VCaP (cell line): ENCODE results near the gene ALDH1A1.
A peak's percentile ranks its signal among the peaks of the same experiment; 100 is the strongest.
"Not testable (repeated sequence)": the region's sequence is repeated elsewhere in the genome, so short reads cannot be mapped to it uniquely, and the experiment has no call there.

Source experiments
- H3K27ac ChIP-seq: fragments of 450-650 bp; 2 replicates; pipeline ENCODE4 v1.5.1; 2017
- TF ChIP-seq, protein P1 (sequence below): fragments of 450-650 bp; conservative IDR thresholded peaks from 2 replicates; pipeline ENCODE4 v1.5.1; 2017; ENCODE audit warnings: mild to moderate bottlenecking, moderate library complexity

ALDH1A1 gene

DNA sequence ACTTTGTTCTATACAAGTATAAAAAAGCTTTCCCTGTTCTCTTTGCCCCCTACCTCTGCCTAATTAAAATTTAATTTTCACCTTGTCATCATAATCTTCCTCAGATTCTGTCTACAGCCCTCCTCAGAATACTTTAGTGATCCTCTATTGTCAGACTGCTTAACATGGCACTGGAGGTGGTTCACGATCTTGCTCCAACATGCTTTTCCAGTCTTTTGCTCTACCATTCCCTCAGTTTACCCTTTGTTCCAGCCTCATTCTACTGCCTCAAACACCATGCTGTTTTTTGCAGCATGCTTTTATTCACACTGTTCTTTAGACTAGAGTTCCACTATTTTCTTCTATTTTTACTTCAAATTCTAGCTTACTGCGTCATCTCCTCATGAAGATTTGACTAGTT, 10.4 kb downstream of the ALDH1A1 start:
- TF ChIP-seq, protein P1, sequence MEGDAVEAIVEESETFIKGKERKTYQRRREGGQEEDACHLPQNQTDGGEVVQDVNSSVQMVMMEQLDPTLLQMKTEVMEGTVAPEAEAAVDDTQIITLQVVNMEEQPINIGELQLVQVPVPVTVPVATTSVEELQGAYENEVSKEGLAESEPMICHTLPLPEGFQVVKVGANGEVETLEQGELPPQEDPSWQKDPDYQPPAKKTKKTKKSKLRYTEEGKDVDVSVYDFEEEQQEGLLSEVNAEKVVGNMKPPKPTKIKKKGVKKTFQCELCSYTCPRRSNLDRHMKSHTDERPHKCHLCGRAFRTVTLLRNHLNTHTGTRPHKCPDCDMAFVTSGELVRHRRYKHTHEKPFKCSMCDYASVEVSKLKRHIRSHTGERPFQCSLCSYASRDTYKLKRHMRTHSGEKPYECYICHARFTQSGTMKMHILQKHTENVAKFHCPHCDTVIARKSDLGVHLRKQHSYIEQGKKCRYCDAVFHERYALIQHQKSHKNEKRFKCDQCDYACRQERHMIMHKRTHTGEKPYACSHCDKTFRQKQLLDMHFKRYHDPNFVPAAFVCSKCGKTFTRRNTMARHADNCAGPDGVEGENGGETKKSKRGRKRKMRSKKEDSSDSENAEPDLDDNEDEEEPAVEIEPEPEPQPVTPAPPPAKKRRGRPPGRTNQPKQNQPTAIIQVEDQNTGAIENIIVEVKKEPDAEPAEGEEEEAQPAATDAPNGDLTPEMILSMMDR, result no peak
- H3K27ac ChIP-seq, result no peak overlapping the region

DNA sequence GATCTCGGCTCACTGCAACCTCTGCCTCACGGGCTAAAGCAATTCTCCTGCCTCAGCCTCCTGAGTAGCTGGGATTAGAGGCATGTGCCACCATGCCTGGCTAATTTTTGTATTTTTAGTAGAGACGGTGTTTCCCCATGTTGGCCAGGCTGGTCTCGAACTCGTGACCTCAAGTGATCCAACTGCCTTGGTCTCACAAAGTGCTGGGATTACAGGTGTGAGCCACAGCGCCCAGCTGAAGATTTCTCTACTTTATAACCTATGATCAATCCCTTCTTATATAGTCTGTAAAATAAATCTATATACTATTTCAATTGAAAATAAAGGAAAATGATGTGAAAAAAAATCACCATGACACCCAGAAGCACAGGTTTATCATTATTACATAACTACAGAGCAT, 13.3 kb downstream of the ALDH1A1 start:
- H3K27ac ChIP-seq, result not testable (repeated sequence)

DNA sequence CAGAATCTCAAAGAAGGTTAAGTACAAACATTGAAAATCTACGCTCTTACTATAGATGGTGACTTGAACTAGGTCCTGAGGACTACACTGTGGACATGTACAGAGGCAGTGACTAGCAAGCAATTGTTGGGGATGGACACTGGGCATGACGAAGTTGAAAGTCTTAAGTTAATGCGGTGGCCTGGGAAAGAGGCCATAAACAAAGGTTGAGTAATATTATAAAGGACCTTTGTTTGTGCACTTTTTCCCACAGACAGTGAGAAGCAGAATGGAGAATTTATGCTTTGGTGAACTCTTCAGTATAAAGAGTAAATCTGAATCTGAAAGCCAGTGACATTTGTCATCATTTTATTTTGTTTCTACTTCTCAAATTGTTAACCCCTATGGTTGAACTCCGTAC, 15.3 kb downstream of the ALDH1A1 start:
- H3K27ac ChIP-seq, result no peak overlapping the region
- TF ChIP-seq, protein P1, result no peak

DNA sequence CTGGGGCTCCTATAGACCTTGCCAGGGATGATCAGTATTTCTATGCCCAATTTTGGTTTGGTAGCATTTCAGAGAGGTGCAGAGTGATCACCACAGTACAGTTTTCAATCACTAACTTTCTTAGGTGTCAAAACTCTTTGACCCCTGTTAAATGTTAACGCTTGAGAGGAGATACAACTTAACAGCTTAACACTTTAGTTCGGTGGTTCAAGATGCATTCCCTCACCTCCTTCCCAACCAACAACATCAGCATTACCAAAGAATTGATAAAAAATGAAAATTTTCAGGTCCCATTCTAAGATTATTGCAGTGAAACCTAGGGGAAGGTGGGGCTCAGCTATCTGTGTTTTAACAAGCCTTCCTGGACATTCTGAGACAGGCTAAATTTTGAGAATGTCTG, 16.2 kb downstream of the ALDH1A1 start:
- TF ChIP-seq, protein P1, result no peak
- no peak overlapping the region for H3K27ac ChIP-seq

DNA sequence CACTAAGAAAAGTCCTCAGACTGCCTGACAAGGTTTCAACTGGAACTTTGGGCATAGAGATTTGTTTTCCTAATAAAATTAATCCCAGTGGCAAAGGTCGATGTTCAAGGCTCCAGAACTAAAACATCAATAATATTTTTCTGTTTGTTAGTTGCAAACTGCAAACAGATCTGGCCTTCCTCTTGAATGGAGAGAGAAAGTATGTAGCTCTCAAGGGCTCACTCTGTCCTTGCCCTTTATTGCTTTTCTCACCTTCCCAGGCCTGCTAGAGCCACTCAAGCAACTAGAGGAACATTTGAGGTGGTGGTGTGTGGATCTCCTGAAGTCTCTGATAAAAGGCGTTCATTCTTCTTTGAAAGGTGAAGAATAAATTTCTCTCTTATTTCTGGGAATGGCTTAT, 16.6 kb downstream of the ALDH1A1 start:
- TF ChIP-seq, protein P1, result no peak
- H3K27ac ChIP-seq, result no peak overlapping the region; the same call in 1 of the 2 replicates

DNA sequence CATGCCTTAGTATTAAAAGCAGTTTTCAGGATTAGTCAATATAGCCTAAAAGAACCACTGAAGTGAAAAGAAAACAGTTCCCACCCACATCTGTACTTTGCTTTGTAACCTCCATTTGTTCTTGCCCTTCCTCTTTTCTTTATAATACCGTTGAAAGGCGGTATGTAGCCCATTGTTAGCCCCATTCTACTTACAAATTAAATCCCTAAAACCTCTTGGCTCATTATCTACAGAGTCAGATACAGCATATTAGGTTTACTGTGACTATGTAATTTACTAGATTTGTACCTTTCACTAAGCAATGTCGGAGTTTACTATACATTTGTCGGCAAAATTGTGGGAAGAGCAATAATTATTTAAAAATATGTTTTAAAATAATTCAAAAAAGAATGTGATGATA, 17.3 kb downstream of the ALDH1A1 start:
- TF ChIP-seq, protein P1, result no peak
- peak overlapping the region; percentile 56; the same call in 1 of the 2 replicates for H3K27ac ChIP-seq

DNA sequence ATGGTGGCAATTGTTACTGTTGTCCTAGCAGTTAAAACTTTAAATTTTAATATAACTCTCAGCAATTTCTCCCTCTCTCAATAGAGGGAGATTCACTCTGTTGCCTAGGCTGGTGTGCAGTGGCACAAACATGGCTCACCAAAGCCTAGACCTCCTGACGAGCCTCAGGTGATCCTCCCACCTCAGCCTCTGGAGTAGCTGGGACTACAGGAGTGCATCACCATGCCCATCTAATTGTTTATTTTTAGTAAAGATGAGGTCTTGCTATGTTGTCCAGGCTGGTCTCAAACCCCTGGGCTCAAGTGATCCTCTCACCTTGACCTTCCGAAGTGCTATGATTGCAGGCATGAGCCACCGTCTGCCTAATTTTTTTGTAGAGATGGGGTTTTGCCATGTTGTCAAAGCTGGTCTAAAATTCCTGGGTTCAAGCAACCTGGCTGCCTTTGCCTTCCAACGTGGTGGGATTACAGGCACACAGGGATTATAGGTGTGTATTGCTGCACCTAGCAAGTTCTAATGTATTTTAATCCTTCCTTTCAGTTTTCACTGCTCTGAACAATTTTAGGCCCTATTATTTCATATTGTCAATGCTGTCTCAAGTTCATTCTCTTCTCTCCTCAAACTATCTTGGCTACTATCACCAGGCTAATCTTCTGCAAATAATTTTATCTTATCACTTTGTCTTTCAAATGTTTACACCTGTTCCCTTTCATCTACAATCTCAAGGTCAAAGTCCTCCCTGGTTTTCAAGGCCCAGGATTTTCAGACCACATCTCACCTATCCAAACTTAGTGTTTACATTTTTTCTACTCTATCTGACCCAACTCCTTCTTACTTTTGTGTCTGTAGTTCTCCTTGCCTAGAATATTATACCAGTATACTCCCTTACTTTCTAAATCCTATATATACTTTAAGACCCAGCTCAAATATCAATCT, 18.9 kb downstream of the ALDH1A1 start:
- TF ChIP-seq, protein P1, result no peak
- peak overlapping the region; percentile 56 for H3K27ac ChIP-seq

DNA sequence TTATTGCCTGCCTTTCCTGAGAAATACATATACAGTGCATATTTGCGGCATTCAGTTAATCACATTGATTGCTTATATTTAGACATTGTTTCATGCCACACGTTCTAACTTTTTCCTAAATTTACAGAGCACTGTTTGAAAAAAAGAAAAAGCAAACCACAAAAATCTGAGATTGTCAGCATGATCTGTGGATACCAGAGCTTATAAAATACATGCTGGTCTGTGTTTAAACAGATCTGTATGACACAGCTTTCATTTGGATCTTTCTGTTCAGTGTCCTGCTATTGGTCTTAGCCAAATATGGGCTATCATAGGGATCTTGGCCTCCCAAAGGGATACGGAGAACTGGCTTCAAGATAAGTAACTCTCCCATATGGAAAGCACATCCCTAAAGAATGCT, 20.2 kb downstream of the ALDH1A1 start:
- no peak overlapping the region for H3K27ac ChIP-seq
- TF ChIP-seq, protein P1, result no peak
